ENCODE measurements around the gene CEP164. TPM values are rescaled to one million over a fixed set of nuclear protein-coding genes. Genes with fewer than 3 reads are reported as not detected.

Gene CEP164
- total and polyA plus RNA-seq, 7 donors = 2.0 to 12.4 (median 5.7) TPM

DNA sequence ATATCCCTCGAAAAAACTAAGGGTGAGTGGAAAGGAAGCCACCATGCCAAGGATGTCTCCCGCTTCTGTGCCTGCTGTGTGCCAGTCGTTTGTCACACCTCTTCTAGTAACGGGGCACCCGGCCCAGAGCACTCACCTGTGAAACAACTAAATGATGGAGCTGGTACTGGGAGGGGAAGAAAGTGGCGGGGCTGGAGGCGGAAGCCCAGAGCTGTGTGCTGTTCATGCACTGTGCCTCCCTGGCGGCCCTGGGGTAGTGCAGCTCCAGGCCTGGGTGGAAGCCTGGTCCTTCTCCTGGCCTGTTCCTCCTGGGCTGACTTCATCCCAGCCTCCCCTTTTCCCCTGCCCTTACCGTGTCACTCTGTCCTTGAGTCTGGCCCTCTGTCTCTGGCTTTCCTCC lies 130.2 kb downstream of the CEP164 start:
- Histone ChIP-seq H3K9me3 (no peaks in the 10 kb centered on the region), H3K36me3 (ENCODE audit: insufficient read depth in 1 of 2, low read depth in 1 of 2) (no peaks in the 10 kb centered on the region), H3K4me3 (no peak overlapping the region), H3K27ac (no peak overlapping the region), H3K4me1 (no peaks in the 10 kb centered on the region), H3K27me3 (ENCODE audit: insufficient read depth in 3 of 3, low read length in 2 of 3) (peaks cover 0 to 10% (median 2%) of the 10 kb centered on the region in 3 donors)
- intact Hi-C loops (cut with DNase I) = no loop called here
- TF ChIP-seq, protein P1, sequence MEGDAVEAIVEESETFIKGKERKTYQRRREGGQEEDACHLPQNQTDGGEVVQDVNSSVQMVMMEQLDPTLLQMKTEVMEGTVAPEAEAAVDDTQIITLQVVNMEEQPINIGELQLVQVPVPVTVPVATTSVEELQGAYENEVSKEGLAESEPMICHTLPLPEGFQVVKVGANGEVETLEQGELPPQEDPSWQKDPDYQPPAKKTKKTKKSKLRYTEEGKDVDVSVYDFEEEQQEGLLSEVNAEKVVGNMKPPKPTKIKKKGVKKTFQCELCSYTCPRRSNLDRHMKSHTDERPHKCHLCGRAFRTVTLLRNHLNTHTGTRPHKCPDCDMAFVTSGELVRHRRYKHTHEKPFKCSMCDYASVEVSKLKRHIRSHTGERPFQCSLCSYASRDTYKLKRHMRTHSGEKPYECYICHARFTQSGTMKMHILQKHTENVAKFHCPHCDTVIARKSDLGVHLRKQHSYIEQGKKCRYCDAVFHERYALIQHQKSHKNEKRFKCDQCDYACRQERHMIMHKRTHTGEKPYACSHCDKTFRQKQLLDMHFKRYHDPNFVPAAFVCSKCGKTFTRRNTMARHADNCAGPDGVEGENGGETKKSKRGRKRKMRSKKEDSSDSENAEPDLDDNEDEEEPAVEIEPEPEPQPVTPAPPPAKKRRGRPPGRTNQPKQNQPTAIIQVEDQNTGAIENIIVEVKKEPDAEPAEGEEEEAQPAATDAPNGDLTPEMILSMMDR (IDR thresholded peaks at IDR 0.05) = no peak
- no peak for DNase-seq
- 77 to 83% (median 79%) methylated on average over 9 of the region's 9 CpGs for WGBS, 3 donors
- no peak for ATAC-seq

DNA sequence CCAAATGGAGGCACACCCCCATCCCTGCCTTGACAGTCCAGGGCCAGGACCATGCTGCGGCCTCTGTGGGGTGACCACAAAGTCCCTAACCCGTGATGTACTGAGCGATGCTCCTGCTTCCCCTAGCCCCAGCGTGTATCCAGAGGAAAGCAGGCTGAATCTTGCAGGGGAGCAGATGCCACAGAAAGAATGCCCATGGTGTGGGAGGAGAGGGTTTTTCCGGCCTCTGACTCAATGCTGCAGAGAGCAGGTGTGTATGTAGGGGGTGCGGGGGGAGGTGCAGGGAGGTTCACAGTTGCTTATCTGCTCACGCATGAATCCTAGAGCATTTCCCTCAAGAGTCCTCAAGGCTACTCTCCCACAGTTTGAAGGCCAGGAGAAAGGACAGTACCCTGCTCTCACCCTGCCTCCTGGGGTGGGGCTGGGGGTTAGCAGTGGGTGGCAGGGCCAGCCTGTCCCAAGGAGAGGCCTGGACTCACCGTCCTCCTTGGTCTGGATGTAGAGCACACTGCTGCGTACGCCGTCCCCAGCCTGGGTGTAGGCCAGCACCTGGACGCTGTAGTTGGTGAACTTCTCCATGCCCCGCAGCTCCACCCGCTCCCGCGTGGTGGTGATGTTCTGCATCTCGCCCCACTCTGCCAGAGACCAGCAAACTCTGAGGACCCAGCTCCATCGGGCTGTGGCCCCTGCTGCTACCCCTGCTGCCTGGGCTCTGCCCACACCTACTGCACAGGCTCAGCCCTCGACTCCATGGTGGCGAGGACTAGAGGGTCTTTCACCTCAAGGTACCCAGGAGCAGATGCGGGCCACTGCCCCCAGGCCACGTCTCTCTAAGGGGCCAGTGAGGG lies 130.8 kb downstream of the CEP164 start:
- Histone ChIP-seq H3K4me3 (no peak overlapping the region), H3K9me3 (no peaks in the 10 kb centered on the region), H3K4me1 (no peaks in the 10 kb centered on the region), H3K27ac (no peak overlapping the region), H3K27me3 (ENCODE audit: insufficient read depth in 3 of 3, low read length in 2 of 3) (peaks cover 0 to 10% (median 2%) of the 10 kb centered on the region in 3 donors), H3K36me3 (ENCODE audit: insufficient read depth in 1 of 2, low read depth in 1 of 2) (no peaks in the 10 kb centered on the region)
- DNase-seq = no peak
- WGBS, 3 donors = 85 to 92% (median 89%) methylated on average over 14 to 22 of the region's 22 CpGs
- TF ChIP-seq, protein P1 (IDR thresholded peaks at IDR 0.05) = no peak
- no peak for ATAC-seq
- intact Hi-C loops (cut with DNase I) = no loop called here

DNA sequence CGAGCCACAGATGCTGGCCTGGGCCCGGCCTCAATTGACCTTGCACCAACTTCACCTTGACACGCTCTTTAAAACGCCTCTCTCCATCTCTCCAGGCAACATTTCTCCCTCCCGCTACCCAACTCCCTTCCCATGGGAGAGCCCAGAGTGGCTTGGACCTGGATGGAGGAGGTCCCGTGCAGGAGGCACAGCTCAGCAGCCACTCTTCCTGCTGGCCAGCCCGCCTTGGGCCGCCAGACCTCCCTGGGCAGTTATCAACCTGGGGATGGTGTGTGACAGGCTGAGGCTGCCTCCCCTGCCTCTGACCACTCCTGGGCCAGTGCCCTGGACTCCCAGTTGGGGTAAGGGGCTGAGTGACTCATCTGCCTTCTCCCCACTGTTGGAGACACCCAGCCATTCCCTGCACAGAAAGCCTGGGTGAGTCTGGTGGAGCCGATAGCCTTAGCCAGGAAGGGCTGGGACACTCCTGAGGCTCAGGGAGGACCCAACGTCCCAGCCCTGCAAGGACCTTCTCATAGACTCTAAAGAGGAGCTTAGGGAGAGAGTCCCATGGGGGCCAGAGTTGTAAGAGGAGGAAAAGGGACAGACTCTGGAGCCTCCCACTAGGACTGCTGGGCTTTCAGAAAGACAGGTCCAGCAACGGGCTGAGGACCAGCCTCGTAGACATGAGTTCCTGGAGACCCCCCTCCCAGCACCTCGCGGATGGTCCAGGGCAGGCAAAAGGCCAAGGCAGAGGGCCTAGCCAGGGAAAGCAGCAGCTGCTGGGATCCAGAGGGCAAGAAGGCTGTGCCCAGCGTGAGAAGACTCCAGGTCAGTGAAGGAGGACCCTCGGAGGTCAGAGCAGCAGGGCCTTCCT lies 131.7 kb downstream of the CEP164 start:
- WGBS, 3 donors = 71 to 77% (median 73%) methylated on average over 16 of the region's 16 CpGs
- intact Hi-C loops (cut with DNase I) = no loop called here
- Histone ChIP-seq H3K4me3 (no peak overlapping the region), H3K27ac (no peak overlapping the region), H3K4me1 (no peaks in the 10 kb centered on the region), H3K36me3 (ENCODE audit: insufficient read depth in 1 of 2, low read depth in 1 of 2) (no peaks in the 10 kb centered on the region), H3K27me3 (ENCODE audit: insufficient read depth in 3 of 3, low read length in 2 of 3) (peaks cover 0 to 10% (median 2%) of the 10 kb centered on the region in 3 donors), H3K9me3 (no peaks in the 10 kb centered on the region)
- TF ChIP-seq, protein P1 (IDR thresholded peaks at IDR 0.05) = no peak
- no peak for ATAC-seq
- DNase-seq = no peak

GRCh38 chr11:117459979-117460300 lies 132.3 kb downstream of the CEP164 start:
- intact Hi-C loops (cut with DNase I) = no loop called here
- H3K27ac ChIP-seq = no peak overlapping the region
- DNase-seq = no peak
- no peak for ATAC-seq
- no peaks in the 10 kb centered on the region for H3K36me3 ChIP-seq (ENCODE audit: insufficient read depth in 1 of 2, low read depth in 1 of 2)
- TF ChIP-seq, protein P1 (IDR thresholded peaks at IDR 0.05) = no peak
- H3K27me3 ChIP-seq (ENCODE audit: insufficient read depth in 3 of 3, low read length in 2 of 3) = peaks cover 0 to 10% (median 2%) of the 10 kb centered on the region in 3 donors
- 77 to 89% (median 87%) methylated on average over 5 of the region's 5 CpGs for WGBS, 3 donors
- H3K9me3 ChIP-seq = no peaks in the 10 kb centered on the region
- H3K4me3 ChIP-seq = no peak overlapping the region
- H3K4me1 ChIP-seq = no peaks in the 10 kb centered on the region
